Measurements from ENCODE around the gene RHOT2. TPM values are rescaled to one million over a fixed set of nuclear protein-coding genes. Genes with fewer than 3 reads are reported as not detected.
A peak's percentile ranks its signal among the peaks of the same experiment; 100 is the strongest.

RHOT2 gene
- total and polyA plus RNA-seq, 2 of the 8 experiments (the other 6 are each of a cell fraction or from before 2014, with no cell fraction given): 149 to 194 TPM

GRCh38 chr16:711084-711483, 43.2 kb downstream of the RHOT2 start:
- Histone ChIP-seq H4K91ac (replicated peaks; ENCODE audit: insufficient read length, low read length) (no peak overlapping the region), H4K5ac (ENCODE audit: insufficient read length, low read depth, low read length) (no peak overlapping the region), H3K14ac (ENCODE audit: insufficient read length) (no peak overlapping the region), H3K18ac (ENCODE audit: extremely low read depth, low read length) (no peak overlapping the region), H3K79me1 (ENCODE audit: low read depth, low read length) (no peaks in the 10 kb centered on the region), H3K56ac (replicated peaks; ENCODE audit: insufficient read length, low read depth, low read length) (no peak overlapping the region), H3K4ac (replicated peaks; ENCODE audit: insufficient read length, low read depth, low read length) (no peak overlapping the region), H3K27me3 (replicated peaks in 1 of 4; ENCODE audit: control insufficient read depth in 3 of 4, extremely low read depth in 1 of 4, insufficient read depth in 3 of 4, low read length in 3 of 4) (peaks cover 18 to 70% (median 51%) of the 10 kb centered on the region in 4 experiments), H3K36me3 (ENCODE audit: control insufficient read depth in 2 of 4, insufficient read depth in 4 of 4, low read length in 3 of 4) (no peaks in the 10 kb centered on the region), H3K79me2 (ENCODE audit: control insufficient read depth in 1 of 2, insufficient read depth in 2 of 2, low read length in 2 of 2) (no peaks in the 10 kb centered on the region), H2AFZ (ENCODE audit: low read length) (no peak overlapping the region), H3K23me2 (ENCODE audit: low read depth, low read length) (peaks cover 17% of the 10 kb centered on the region; the same call in 1 of the 2 replicates), H3K9me3 (ENCODE audit: insufficient read depth in 2 of 2, low read depth in 1 of 2, low read length in 1 of 2) (no peaks in the 10 kb centered on the region), H3K9ac (replicated peaks in 1 of 4; ENCODE audit: extremely low read depth in 1 of 4, low read depth in 3 of 4, low read length in 3 of 4) (no peak overlapping the region), H2AK5ac (ENCODE audit: low read depth, low read length) (no peak overlapping the region), H3K23ac (ENCODE audit: insufficient read length) (no peak overlapping the region), H4K20me1 (replicated peaks in 1 of 2; ENCODE audit: control insufficient read depth in 1 of 2, insufficient read depth in 2 of 2, low read length in 2 of 2) (peaks cover 5 to 8% of the 10 kb centered on the region in 2 experiments), H4K8ac (ENCODE audit: extremely low read depth, insufficient read depth, low read length) (0 out of 2 replicates have a peak overlapping the region, but pooled peaks have one; percentile 51), H3K27ac (ENCODE audit: low read depth, low read length) (no peak overlapping the region), H3K4me3 (ENCODE audit: extremely low read depth in 1 of 4, insufficient read depth in 2 of 4, low read depth in 3 of 4, low read length in 4 of 4) (no peak overlapping the region), H2BK20ac (ENCODE audit: low read length) (no peak overlapping the region), H3K4me2 (ENCODE audit: insufficient read depth in 1 of 2, low read depth in 2 of 2, low read length in 2 of 2) (no peak overlapping the region), H2BK12ac (ENCODE audit: low read depth, low read length) (no peak overlapping the region), H2BK5ac (ENCODE audit: low read depth, low read length) (no peak overlapping the region), H2BK120ac (replicated peaks; ENCODE audit: low read depth, low read length) (no peak overlapping the region), H3K4me1 (replicated peaks in 1 of 4; ENCODE audit: control insufficient read depth in 3 of 4, insufficient read depth in 4 of 4, low read length in 3 of 4) (peaks cover 0 to 13% (median 9%) of the 10 kb centered on the region in 4 experiments; a peak in 5 of 7 replicates), H2BK15ac (ENCODE audit: low read length) (no peak overlapping the region)
- FAIRE-seq: no peak
- no peak for DNase-seq (ENCODE audit: low read depth in 1 of 2, low spot score in 2 of 2)
- ChIA-PET CTCF (ENCODE audit: partially characterized antibody) (interaction anchor here (0.9 to 33.4 kb wide), 10 partner anchors 8 to 347 kb away, joined by 3 to 977 read pairs (median 5); partner anchors contain the start of genes ANTKMT, CCDC78, CHTF18 and CIAO3), POLR2A (ENCODE audit: partially characterized antibody) (interaction anchor here (1.5 to 20.9 kb wide), 3 partner anchors 9 to 16 kb away, joined by 5 to 353 read pairs (median 5); partner anchors contain the start of genes ANTKMT, CCDC78 and HAGHL)
- peak; percentile 93 for TF ChIP-seq KDM1A (IDR thresholded peaks at IDR 0.05; ENCODE audit: borderline replicate concordance, low read length)
- peak in 1 of 2 experiments; percentile 49; a peak in 2 of 4 replicates for TF ChIP-seq HDAC2 (IDR thresholded peaks at IDR 0.05; ENCODE audit: borderline replicate concordance in 1 of 2, low read depth in 2 of 2, low read length in 2 of 2)
- no peak for TF ChIP-seq NANOG (IDR thresholded peaks at IDR 0.05; ENCODE audit: insufficient read depth, low read depth, low read length, poor library complexity, severe bottlenecking)
- 86% methylated on average over 12 of the region's 12 CpGs; no CpG with 5 or more reads in 1 of the 2 experiments for WGBS, 2 experiments (ENCODE audit: extremely low coverage in 1 of 2, insufficient coverage in 1 of 2, insufficient read length in 1 of 2, insufficient replicate concordance in 2 of 2, low coverage in 1 of 2, low lambda C conversion rate in 2 of 2, missing lambda C conversion rate in 1 of 2)

Data from H1 (cell line).